Keratinocyte (primary cell): ENCODE results near the gene REXO1. TPM values are rescaled to one million over a fixed set of nuclear protein-coding genes. Genes with fewer than 3 reads are reported as not detected.

ENCODE experiments used
- DNase-seq: peaks from one replicate; pipeline ENCODE4 v3.0.0-alpha.2; 2011; ENCODE audit warnings: low read depth, missing footprints, low spot score
- FAIRE-seq: peaks from 2 replicates; lab custom pipeline; 2011; peaks lifted over from hg19 to GRCh38; lab: Jason Lieb, UNC
- H2AFZ ChIP-seq: 2 replicates; pipeline ENCODE4 v1.6.0; 2012; ENCODE audit warnings: low read length, control low read depth, inconsistent platforms; ENCODE audit not compliant: control insufficient read depth
- H3K27ac ChIP-seq: 2 replicates; pipeline ENCODE4 v1.5.1; 2011; ENCODE audit warnings: low read length; ENCODE audit not compliant: control insufficient read depth, insufficient read depth
- H3K27me3 ChIP-seq: 3 replicates; pipeline ENCODE4 v1.6.0; 2011; ENCODE audit warnings: low read length; ENCODE audit not compliant: control insufficient read depth, insufficient read depth; ENCODE audit errors: extremely low read depth
- H3K36me3 ChIP-seq, 2 experiments: 2 replicates in 1 of 2; 3 replicates in 1 of 2; pipeline ENCODE4 v1.5.1; 2011; ENCODE audit warnings: low read length in 2 of 2, mild to moderate bottlenecking in 1 of 2; ENCODE audit not compliant: control insufficient read depth in 2 of 2, insufficient read depth in 2 of 2; ENCODE audit errors: extremely low read depth in 1 of 2
- H3K4me1 ChIP-seq: 3 replicates; pipeline ENCODE4 v1.5.1; 2011; ENCODE audit warnings: low read length; ENCODE audit not compliant: control insufficient read depth, insufficient read depth; ENCODE audit errors: extremely low read depth
- H3K4me2 ChIP-seq: 3 replicates; pipeline ENCODE4 v1.6.0; 2011; ENCODE audit warnings: low read depth, low read length; ENCODE audit not compliant: control insufficient read depth, insufficient read depth; ENCODE audit errors: extremely low read depth
- H3K4me3 ChIP-seq, 3 experiments: fragments of 200-600 bp in 1 of 3; sonication (generic) in 1 of 3; 2 replicates in 2 of 3; 3 replicates in 1 of 3; pipeline ENCODE4 v1.5.1; 2011 to 2016; ENCODE audit warnings: low read length in 3 of 3, mild to moderate bottlenecking in 3 of 3, control low read depth in 2 of 3, inconsistent platforms in 1 of 3, low read depth in 1 of 3, mixed read lengths in 1 of 3, mixed run types in 1 of 3, moderate library complexity in 1 of 3; ENCODE audit not compliant: control insufficient read depth in 2 of 3, insufficient read depth in 2 of 3; ENCODE audit errors: extremely low read depth in 1 of 3
- H3K79me2 ChIP-seq: 2 replicates; pipeline ENCODE4 v1.6.0; 2012; ENCODE audit warnings: low read length; ENCODE audit not compliant: control insufficient read depth, insufficient read depth
- H3K9ac ChIP-seq: 3 replicates; pipeline ENCODE4 v1.6.0; 2011; ENCODE audit warnings: low read length; ENCODE audit not compliant: control insufficient read depth, insufficient read depth; ENCODE audit errors: extremely low read depth
- H3K9me1 ChIP-seq: 3 replicates; pipeline ENCODE4 v1.6.0; 2011; ENCODE audit warnings: low read length; ENCODE audit not compliant: control insufficient read depth, insufficient read depth; ENCODE audit errors: extremely low read depth
- H3K9me3 ChIP-seq: 2 replicates; pipeline ENCODE4 v1.5.1; 2012; ENCODE audit warnings: low read depth, low read length; ENCODE audit not compliant: control insufficient read depth
- H4K20me1 ChIP-seq: 3 replicates; pipeline ENCODE4 v1.6.0; 2011; ENCODE audit warnings: low read length; ENCODE audit not compliant: control insufficient read depth, insufficient read depth; ENCODE audit errors: extremely low read depth
- EZH2 ChIP-seq: IDR thresholded peaks from one replicate; pipeline ENCODE4 v1.6.1; 2012; ENCODE audit warnings: inconsistent platforms, mild to moderate bottlenecking, low read length, moderate library complexity
- dilution Hi-C: fragments of 300-500 bp; cut with MboI; formaldehyde crosslinking; loops from one replicate; pipeline ENCODE4 v1.7.0; 2020; ENCODE audit warnings: low sequenced_read_pairs; ENCODE audit not compliant: extremely low pct_ligation_motif_present
- polyA plus RNA-seq, 5 experiments: library from polyadenylated mRNA; depleted of rRNA in 3 of 5; stranded (reverse) in 3 of 5; stranded (forward) in 1 of 5; unstranded in 1 of 5; fragments of >200 nt; gene quantifications; 1 replicate in 1 of 5; 2 replicates in 3 of 5; 3 replicates in 1 of 5; pipeline versions ENCODE4 v1.2.1 to v1.2.3, GENCODE V29; 2011 to 2012; ENCODE audit warnings: missing spikeins in 2 of 5, low read depth in 1 of 5, low replicate concordance in 1 of 5
- TF ChIP-seq, protein P1 (sequence below), 3 experiments: IDR thresholded peaks in 1 of 3; conservative IDR thresholded peaks in 1 of 3; optimal IDR thresholded peaks in 1 of 3; 2 replicates in 2 of 3; 3 replicates in 1 of 3; pipeline versions ENCODE3 to v1.5.1; 2011; ENCODE audit warnings: low read length in 3 of 3, mild to moderate bottlenecking in 3 of 3, moderate library complexity in 2 of 3, control low read depth in 1 of 3, inconsistent platforms in 1 of 3; ENCODE audit not compliant: insufficient read depth in 2 of 3; ENCODE audit errors: extremely low read depth in 1 of 3

The REXO1 gene
- polyA plus RNA-seq, 1 donor (not counting 4 experiments of a cell fraction or from before 2014, with no cell fraction given): 6.1 TPM

DNA sequence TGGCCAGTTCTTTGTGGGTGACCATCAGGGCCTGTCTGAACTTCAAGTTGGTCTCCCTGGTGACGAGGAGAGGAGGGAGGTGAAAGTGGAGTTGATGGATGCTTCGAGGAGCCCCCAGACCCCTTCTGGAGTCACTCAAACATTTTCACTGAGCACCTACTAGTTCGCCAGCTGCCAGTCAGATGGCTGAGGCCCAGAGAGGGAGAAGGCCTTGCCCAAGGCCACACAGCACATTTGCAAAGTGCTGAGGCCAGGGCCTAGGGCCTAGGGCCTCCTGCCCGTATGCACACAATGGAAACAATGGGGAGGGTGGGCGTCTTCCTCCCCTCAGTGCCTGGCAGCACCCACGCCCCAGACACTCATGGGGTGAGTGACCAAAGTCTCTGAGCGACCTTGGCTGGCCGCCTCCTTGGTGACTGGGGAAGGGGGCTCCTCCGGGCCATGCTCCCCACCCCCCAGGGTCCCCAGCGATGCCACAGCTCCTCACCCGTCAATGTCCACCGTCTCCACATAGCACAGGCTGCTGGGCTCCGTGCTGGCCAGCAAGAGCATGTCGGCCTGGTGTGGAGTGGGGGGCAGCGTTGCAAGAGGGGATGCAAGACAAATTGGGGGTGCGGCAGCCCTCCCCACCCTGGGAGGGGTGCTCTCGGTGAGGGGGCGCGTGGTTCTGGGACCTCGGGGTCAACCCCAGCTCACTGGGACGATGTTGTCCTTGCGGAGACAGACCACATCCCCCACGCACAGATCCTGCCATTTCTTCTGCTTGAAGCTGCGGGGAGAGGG lies 42.7 kb downstream of the REXO1 start:
- H3K4me1 ChIP-seq: peaks cover 2% of the 10 kb centered on the region

DNA sequence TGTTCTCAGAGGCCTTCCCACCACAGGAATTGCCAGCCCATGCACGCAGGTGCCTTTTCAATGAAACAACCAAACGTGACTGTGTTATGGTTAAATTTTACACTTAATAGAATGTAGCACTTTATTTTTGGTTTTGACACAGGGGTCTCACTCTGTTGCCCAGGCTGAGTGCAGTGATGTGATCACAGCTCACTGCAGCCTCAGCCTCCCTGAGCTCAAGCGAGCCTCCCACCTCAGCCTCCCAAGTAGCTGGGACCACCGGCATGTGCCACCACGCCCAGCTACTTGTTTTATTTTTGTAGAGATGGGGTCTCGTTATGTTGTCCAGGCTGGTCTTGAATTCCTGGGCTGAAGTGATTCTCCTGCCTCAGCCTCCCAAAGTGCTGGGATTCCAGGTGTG lies 43.4 kb downstream of the REXO1 start:
- H3K4me1 ChIP-seq: peaks cover 2% of the 10 kb centered on the region
- H4K20me1 ChIP-seq: no peaks in the 10 kb centered on the region
- H3K4me2 ChIP-seq: no peak overlapping the region
- H3K9me1 ChIP-seq: no peaks in the 10 kb centered on the region
- dilution Hi-C loops: no loop called here
- TF ChIP-seq, protein P1, sequence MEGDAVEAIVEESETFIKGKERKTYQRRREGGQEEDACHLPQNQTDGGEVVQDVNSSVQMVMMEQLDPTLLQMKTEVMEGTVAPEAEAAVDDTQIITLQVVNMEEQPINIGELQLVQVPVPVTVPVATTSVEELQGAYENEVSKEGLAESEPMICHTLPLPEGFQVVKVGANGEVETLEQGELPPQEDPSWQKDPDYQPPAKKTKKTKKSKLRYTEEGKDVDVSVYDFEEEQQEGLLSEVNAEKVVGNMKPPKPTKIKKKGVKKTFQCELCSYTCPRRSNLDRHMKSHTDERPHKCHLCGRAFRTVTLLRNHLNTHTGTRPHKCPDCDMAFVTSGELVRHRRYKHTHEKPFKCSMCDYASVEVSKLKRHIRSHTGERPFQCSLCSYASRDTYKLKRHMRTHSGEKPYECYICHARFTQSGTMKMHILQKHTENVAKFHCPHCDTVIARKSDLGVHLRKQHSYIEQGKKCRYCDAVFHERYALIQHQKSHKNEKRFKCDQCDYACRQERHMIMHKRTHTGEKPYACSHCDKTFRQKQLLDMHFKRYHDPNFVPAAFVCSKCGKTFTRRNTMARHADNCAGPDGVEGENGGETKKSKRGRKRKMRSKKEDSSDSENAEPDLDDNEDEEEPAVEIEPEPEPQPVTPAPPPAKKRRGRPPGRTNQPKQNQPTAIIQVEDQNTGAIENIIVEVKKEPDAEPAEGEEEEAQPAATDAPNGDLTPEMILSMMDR (optimal IDR thresholded peaks at IDR 0.05 in 1 of 3, IDR thresholded peaks at IDR 0.05 in 1 of 3, conservative IDR thresholded peaks at IDR 0.05 in 1 of 3; ENCODE audit: extremely low read depth in 1 of 3, insufficient read depth in 2 of 3, low read length in 3 of 3): no peak
- TF ChIP-seq EZH2: no peak
- FAIRE-seq (no peak), DNase-seq (no peak)
- no peaks in the 10 kb centered on the region for H3K79me2 ChIP-seq
- no peak overlapping the region for H2AFZ ChIP-seq
- no peak overlapping the region for H3K9ac ChIP-seq
- H3K27me3 ChIP-seq: no peaks in the 10 kb centered on the region
- H3K9me3 ChIP-seq: no peaks in the 10 kb centered on the region
- no peaks in the 10 kb centered on the region for H3K36me3 ChIP-seq
- no peak overlapping the region for H3K27ac ChIP-seq
- no peak overlapping the region for H3K4me3 ChIP-seq

More for the DNA sequence above, 42.7 kb downstream of the REXO1 start:
- Histone ChIP-seq H3K36me3 (no peaks in the 10 kb centered on the region), H3K27ac (no peak overlapping the region), H2AFZ (no peak overlapping the region), H3K9ac (no peak overlapping the region), H3K4me3 (no peak overlapping the region), H4K20me1 (no peaks in the 10 kb centered on the region), H3K9me1 (no peaks in the 10 kb centered on the region), H3K4me2 (no peak overlapping the region), H3K9me3 (no peaks in the 10 kb centered on the region), H3K79me2 (no peaks in the 10 kb centered on the region), H3K27me3 (no peaks in the 10 kb centered on the region)
- dilution Hi-C loops: no loop called here
- TF ChIP-seq, protein P1 (optimal IDR thresholded peaks at IDR 0.05 in 1 of 3, IDR thresholded peaks at IDR 0.05 in 1 of 3, conservative IDR thresholded peaks at IDR 0.05 in 1 of 3; ENCODE audit: extremely low read depth in 1 of 3, insufficient read depth in 2 of 3, low read length in 3 of 3): no peak
- no peak for TF ChIP-seq EZH2
- DNase-seq: no peak
- FAIRE-seq: no peak
